B cell (primary cell): Measurements from ENCODE around the gene MRPL53. TPM values are rescaled to one million over a fixed set of nuclear protein-coding genes. Genes with fewer than 3 reads are reported as not detected.

Source experiments
- ATAC-seq: fragments of 200-7000 bp; cut with Tn5 transposase; one replicate; pipeline ENCODE4 v1.10.0; 2021; ENCODE audit warnings: low read depth, mild to moderate bottlenecking, moderate number of reproducible peaks, moderate library complexity
- CTCF ChIA-PET: fragments of 350-600 bp; sonication (Branson Sonifier 250); formaldehyde crosslinking; loops from one replicate; lab custom pipeline; 2021; ENCODE audit warnings: antibody characterized with exemption, inconsistent platforms; lab: Charles Lee
- POLR2A ChIA-PET: fragments of 350-600 bp; sonication (Branson Sonifier 250); formaldehyde crosslinking; loops from one replicate; lab custom pipeline; 2021; ENCODE audit warnings: antibody characterized with exemption; lab: Charles Lee
- DNase-seq: peaks from one replicate; pipeline ENCODE4 v3.0.0; 2013
- H2AFZ ChIP-seq: 2 replicates; pipeline ENCODE4 v1.6.1; 2012; ENCODE audit warnings: mild to moderate bottlenecking, low read depth, low read length; ENCODE audit not compliant: insufficient read depth, poor library complexity, severe bottlenecking
- H3K27ac ChIP-seq, 2 donors: 1 replicate in 1 of 2; 2 replicates in 1 of 2; pipeline ENCODE4 v1.5.1; 2012 to 2013; ENCODE audit warnings: low read length in 2 of 2, mild to moderate bottlenecking in 2 of 2, moderate library complexity in 1 of 2
- H3K27me3 ChIP-seq, 4 experiments: fragments of 200-600 bp in 1 of 4; sonication (generic) in 1 of 4; replicated peaks in 1 of 4; 1 replicate in 2 of 4; 2 replicates in 2 of 4; pipeline versions ENCODE4 v1.6.1 to v1.7.0; 2013 to 2016; ENCODE audit warnings: low read length in 3 of 4, mild to moderate bottlenecking in 2 of 4, mixed read lengths in 1 of 4, moderate library complexity in 1 of 4; ENCODE audit not compliant: insufficient read depth in 4 of 4, control insufficient read depth in 3 of 4; ENCODE audit errors: control extremely low read depth in 1 of 4
- H3K36me3 ChIP-seq, 2 experiments: replicated peaks in 1 of 2; 1 replicate in 1 of 2; 2 replicates in 1 of 2; pipeline versions ENCODE4 v1.6.1 to v1.7.1; 2013; ENCODE audit warnings: low read length in 1 of 2; ENCODE audit not compliant: insufficient read depth in 2 of 2, control insufficient read depth in 1 of 2; ENCODE audit errors: control extremely low read depth in 1 of 2, extremely low read depth in 1 of 2
- H3K4me1 ChIP-seq, 2 donors: fragments of 200-600 bp in 1 of 2; sonication (generic) in 1 of 2; 1 replicate in 1 of 2; 2 replicates in 1 of 2; pipeline versions ENCODE4 v1.5.1 to v1.6.1; 2013 to 2017; ENCODE audit warnings: low read length in 2 of 2; ENCODE audit not compliant: control insufficient read depth in 2 of 2, insufficient read depth in 2 of 2
- H3K4me2 ChIP-seq: replicated peaks from 2 replicates; pipeline ENCODE3; 2012; ENCODE audit warnings: mild to moderate bottlenecking, low read depth, low read length; ENCODE audit not compliant: poor library complexity, severe bottlenecking
- H3K4me3 ChIP-seq, 5 experiments: fragments of 200-600 bp in 1 of 5; sonication (generic) in 1 of 5; 1 replicate in 3 of 5; 2 replicates in 2 of 5; pipeline versions ENCODE4 v1.5.1 to v1.7.0; 2011 to 2016; ENCODE audit warnings: low read length in 4 of 5, mild to moderate bottlenecking in 4 of 5, low read depth in 2 of 5, control low read depth in 1 of 5, moderate library complexity in 1 of 5; ENCODE audit not compliant: insufficient read depth in 1 of 5; ENCODE audit errors: control extremely low read depth in 1 of 5, extremely low read depth in 1 of 5
- H3K79me2 ChIP-seq: fragments of 200-600 bp; sonication (generic); one replicate; pipeline ENCODE4 v1.6.0; 2016; ENCODE audit warnings: low read length; ENCODE audit not compliant: control insufficient read depth, insufficient read depth
- H3K9ac ChIP-seq: fragments of 200-600 bp; sonication (generic); 2 replicates; pipeline ENCODE4 v1.6.1; 2017; ENCODE audit warnings: mild to moderate bottlenecking, low read length, moderate library complexity
- H3K9me3 ChIP-seq, 3 donors: one replicate each; pipeline versions ENCODE4 v1.6.1 to v1.7.1; 2013; ENCODE audit warnings: low read length in 2 of 3; ENCODE audit not compliant: control insufficient read depth in 2 of 3, insufficient read depth in 1 of 3; ENCODE audit errors: control extremely low read depth in 1 of 3
- H4K20me1 ChIP-seq: 2 replicates; pipeline ENCODE4 v1.6.0; 2012; ENCODE audit warnings: mild to moderate bottlenecking, low read length; ENCODE audit not compliant: insufficient read depth, control insufficient read depth, poor library complexity, severe bottlenecking
- H3K27ac Mint-ChIP-seq: one replicate; pipeline ENCODE4 v1.8.0; 2021; ENCODE audit warnings: mixed read lengths
- H3K27me3 Mint-ChIP-seq: one replicate; pipeline ENCODE4 v1.8.0; 2021; ENCODE audit warnings: mixed read lengths
- H3K4me1 Mint-ChIP-seq: one replicate; pipeline ENCODE4 v1.8.0; 2021; ENCODE audit warnings: mixed read lengths
- H3K4me3 Mint-ChIP-seq: one replicate; pipeline ENCODE4 v1.8.0; 2021; ENCODE audit warnings: mixed read lengths
- H3K9me3 Mint-ChIP-seq: one replicate; pipeline ENCODE4 v1.8.0; 2022; ENCODE audit warnings: mixed read lengths; ENCODE audit not compliant: insufficient read depth
- EZH2 ChIP-seq: IDR thresholded peaks from 2 replicates; pipeline ENCODE4 v1.6.1; 2012; ENCODE audit warnings: borderline replicate concordance, low read depth, mild to moderate bottlenecking, moderate library complexity, low read length; ENCODE audit not compliant: insufficient read depth, poor library complexity, severe bottlenecking
- WGBS: methylation state at CpG from one replicate; pipeline ENCODE4 v1.1.5; 2013; ENCODE audit warnings: missing lambda C conversion rate; ENCODE audit not compliant: insufficient coverage; 5-methylcytosine and 5-hydroxymethylcytosine counted together
- intact Hi-C: fragments of 100-400 bp; cut with micrococcal nuclease; formaldehyde crosslinking; loops from one replicate; pipeline ENCODE4 v1.10.0; 2022
- polyA plus RNA-seq: library from polyadenylated mRNA; depleted of rRNA; stranded (reverse); fragments of >200 nt; gene quantifications from 2 replicates; pipeline ENCODE4 v1.2.3, GENCODE V29; 2012
- total RNA-seq, 2 donors: library from RNA; stranded (reverse); fragments of 120-200 nt in 1 of 2; gene quantifications; 1 replicate in 1 of 2; 2 replicates in 1 of 2; pipeline versions ENCODE4 v1.2.3 to v1.2.4, GENCODE V29; 2013 to 2022
- TF ChIP-seq, protein P1 (sequence below): fragments of 200-600 bp; IDR thresholded peaks from one replicate; pipeline ENCODE4 v1.8.0; 2022; ENCODE audit warnings: antibody characterized with exemption, mild to moderate bottlenecking

MRPL53 gene
- total and polyA plus RNA-seq, 2 donors (not counting 1 experiment from before 2014, with no cell fraction given) = 59.3 to 70.0 TPM

- ChIA-PET CTCF (interaction anchor here (0.7 to 7.1 kb wide), 27 partner anchors 8 to 394 kb away, joined by 3 to 149 read pairs (median 4); partner anchors contain the start of genes AUP1, DQX1, HTRA2 and INO80B), POLR2A (interaction anchor here (0.8 to 3.8 kb wide), 12 partner anchors 9 to 172 kb away, joined by 3 to 56 read pairs (median 6); partner anchors contain the start of genes AUP1, DQX1, HTRA2 and INO80B)
- peaks cover 0 to 27% of the 10 kb centered on the region in 2 experiments for H3K36me3 ChIP-seq
- H3K27ac ChIP-seq = peak overlapping the region; percentile 71 to 84
- peaks cover 21 to 29% of the 10 kb centered on the region in 2 donors for H3K4me1 ChIP-seq
- Mint-ChIP-seq H3K27ac (peak overlapping the region; percentile 99), H3K4me1 (peaks cover 34% of the 10 kb centered on the region), H3K4me3 (peak overlapping the region; percentile 100), H3K9me3 (no peaks in the 10 kb centered on the region), H3K27me3 (no peaks in the 10 kb centered on the region)
- H2AFZ ChIP-seq = peak overlapping the region; percentile 100
- peak overlapping the region; percentile 90 for H3K4me2 ChIP-seq
- H3K9me3 ChIP-seq = no peaks in the 10 kb centered on the region
- 3% methylated on average over 80 of the region's 80 CpGs for WGBS
- peak overlapping the region; percentile 74 to 96 (median 88) for H3K4me3 ChIP-seq
- H3K79me2 ChIP-seq = peaks cover 73% of the 10 kb centered on the region
- TF ChIP-seq, protein P1, sequence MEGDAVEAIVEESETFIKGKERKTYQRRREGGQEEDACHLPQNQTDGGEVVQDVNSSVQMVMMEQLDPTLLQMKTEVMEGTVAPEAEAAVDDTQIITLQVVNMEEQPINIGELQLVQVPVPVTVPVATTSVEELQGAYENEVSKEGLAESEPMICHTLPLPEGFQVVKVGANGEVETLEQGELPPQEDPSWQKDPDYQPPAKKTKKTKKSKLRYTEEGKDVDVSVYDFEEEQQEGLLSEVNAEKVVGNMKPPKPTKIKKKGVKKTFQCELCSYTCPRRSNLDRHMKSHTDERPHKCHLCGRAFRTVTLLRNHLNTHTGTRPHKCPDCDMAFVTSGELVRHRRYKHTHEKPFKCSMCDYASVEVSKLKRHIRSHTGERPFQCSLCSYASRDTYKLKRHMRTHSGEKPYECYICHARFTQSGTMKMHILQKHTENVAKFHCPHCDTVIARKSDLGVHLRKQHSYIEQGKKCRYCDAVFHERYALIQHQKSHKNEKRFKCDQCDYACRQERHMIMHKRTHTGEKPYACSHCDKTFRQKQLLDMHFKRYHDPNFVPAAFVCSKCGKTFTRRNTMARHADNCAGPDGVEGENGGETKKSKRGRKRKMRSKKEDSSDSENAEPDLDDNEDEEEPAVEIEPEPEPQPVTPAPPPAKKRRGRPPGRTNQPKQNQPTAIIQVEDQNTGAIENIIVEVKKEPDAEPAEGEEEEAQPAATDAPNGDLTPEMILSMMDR = no peak
- no peak for TF ChIP-seq EZH2
- peak; percentile 40 for ATAC-seq
- intact Hi-C loops = loop anchor here (1.0 to 2.0 kb wide), 3 partner anchors 61 to 90 kb away; partner anchors contain the start of genes C2orf81, DOK1 and WDR54
- H3K9ac ChIP-seq = peak overlapping the region; percentile 91
- peaks cover 39% of the 10 kb centered on the region for H4K20me1 ChIP-seq
- H3K27me3 ChIP-seq = no peaks in the 10 kb centered on the region
- DNase-seq = no peak
Measured at GRCh38 chr2:74481961-74482800, 9.7 kb upstream of the MRPL53 start.
